NCI-H2171 treated with DMSO at 0.1 percent for 48 hours (cell line): ENCODE measurements around the gene CHN1.

Source experiments
- DNase-seq: peaks from one replicate; lab custom pipeline; 2025; lab: John Stamatoyannopoulos, UW

Gene CHN1

DNA sequence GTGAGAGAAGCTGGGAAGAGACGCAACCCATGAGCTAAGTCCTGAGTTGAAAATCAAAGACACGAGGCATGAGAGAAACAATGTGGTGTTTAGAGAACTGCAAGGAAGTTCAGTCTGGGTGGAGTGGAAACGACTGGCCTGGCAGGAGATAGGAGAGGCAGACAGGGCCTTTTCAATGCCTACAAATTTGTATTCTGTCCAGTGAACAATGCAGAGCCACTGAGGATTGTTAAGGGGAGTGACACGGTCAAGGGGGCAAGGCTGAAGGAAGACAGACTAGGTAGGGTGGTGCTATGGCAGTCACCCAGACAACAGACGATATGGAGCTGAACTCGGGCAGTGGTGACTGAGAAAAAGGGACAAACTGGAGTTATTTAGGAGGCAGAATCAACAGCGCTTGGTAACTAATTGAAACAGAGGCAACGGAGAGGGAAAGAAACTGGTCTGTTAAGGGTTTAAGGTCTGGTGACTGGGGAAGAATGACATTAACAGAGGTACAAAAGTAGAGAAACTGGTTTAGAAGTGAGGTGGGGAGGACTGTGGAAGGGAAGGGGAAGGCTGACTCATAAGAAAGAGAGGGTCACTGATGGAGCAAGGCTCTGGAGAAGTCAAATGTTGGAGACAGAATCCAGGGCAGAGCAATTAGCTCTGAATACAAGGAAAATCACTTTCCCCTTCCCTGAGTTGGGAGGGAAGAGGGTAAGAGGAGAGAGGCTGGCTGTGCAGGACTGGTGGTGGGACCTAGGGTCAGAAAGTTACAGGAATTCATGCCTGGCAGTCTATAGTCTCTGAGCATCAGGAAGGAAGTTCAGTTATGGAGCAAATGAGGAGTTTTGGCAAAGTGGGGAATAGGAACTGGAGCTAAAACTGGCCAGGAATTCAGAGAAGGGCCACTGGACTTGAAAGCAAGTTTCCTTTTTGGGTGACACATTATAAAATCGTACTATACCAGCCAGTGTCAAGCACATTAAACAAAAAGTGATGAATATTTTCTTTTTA, 177.5 kb downstream of the CHN1 start:
- DNase-seq = no peak

DNA sequence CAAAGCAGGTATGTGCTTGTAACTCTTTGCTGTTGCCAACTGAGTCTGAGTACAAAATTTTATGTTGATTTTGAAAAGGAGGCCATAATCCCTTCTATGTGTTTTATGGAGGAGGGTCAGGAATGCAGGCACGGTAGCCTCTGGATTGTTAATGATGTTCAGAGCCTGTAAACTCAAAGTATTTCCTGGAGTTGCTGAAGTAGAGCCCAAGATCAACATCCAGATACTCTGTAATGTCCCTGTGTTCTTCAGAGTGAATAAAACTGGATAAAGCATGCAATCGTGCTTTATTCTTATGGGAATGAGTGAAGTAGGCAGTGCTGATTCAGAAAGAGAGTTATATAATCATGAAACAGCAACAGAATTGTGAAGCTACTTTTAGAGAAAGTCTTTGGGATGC, 179.1 kb downstream of the CHN1 start:
- no peak for DNase-seq

DNA sequence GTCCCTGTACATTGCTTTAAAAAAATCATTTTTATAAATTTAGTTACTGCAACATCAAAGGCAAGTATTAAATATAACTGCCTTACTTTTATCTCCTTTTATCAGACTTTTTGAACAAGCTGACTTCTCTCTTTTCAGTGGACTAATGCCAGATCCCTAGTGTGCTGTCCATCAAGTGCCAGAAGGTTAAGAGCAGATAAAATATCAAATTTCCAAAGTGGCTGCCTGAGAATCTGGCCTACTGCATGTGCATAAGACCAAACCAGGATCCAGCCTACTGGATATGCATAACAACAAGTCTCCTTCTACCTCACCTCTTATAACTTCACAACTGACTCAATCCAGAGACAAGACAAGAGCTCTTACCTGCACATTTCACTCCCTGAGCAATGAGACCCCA, 181.1 kb downstream of the CHN1 start:
- DNase-seq = peak; percentile 30

DNA sequence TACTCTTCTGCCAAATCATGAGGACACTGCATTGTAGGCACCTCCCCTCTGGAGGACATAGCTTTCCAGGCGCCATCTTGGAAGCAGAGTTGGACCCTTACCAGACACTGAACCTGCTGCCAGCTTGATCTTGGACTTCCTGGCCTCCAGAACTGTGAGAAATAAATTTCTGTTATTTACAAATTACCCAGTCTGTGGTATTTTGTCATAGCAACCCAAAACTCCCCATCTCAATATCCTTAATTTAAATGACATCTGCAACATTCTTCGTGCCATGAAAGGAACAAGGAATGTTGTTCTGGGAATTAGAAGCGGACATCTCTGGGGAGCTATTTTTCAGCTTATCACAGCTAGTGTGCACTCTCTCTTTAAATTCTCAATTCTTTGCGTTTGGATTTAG, 183.6 kb downstream of the CHN1 start:
- no peak for DNase-seq

DNA sequence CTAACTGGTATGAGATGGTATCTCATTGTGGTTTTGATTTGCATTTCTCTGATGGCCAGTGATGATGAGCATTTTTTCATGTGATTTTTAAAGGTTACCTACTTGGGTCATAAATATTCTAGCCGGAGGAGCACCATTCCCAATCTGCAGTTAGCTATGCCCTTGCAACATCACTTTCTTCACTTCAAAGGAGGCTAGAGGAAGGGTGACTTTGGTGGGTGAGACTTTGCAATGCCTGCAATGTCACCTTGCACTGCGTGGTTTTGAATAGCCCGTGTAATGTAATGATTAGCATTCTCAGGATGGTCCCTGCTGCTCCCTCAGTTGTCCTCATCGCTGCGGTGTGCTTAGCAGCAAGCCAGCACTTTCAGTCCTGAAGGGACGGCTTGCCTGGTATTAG, 184.8 kb downstream of the CHN1 start:
- no peak for DNase-seq

DNA sequence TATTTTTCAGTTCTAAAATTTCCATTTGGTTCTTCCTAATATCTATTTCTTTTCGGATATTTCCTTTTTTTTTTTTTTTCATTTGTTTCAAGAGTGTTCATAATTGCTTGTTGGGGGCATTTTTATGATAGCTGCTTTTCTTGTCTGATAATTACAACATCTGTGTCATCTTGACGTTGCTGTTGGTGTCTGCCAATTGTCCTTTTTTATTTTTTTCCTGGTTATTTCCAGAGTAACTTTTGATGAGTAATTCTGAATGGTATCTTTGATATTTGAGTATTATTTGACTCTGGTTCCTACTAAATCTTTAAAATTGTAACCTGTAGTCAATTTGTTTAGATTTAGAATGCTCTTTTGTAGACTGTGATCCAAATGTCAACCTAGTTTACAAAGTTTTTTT, 189.7 kb downstream of the CHN1 start:
- DNase-seq = no peak

DNA sequence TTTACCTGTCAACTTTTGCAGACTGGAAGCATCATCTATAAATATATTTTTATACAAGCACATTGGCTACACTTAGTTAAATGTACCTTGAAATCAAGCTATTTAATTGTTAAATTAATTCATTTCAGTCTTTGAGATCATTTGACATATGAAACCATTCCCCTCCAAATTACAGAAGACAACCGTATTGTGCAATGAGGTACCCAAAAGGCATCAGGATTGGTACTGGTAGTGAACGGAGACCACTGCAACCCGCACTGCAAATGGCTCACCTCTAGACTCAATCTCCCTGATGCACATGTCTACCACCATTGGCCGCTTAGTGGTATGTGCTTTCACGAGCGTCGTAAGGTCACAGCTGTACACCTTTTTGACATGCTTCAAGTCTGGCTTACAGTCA, 193.1 kb downstream of the CHN1 start:
- no peak for DNase-seq

DNA sequence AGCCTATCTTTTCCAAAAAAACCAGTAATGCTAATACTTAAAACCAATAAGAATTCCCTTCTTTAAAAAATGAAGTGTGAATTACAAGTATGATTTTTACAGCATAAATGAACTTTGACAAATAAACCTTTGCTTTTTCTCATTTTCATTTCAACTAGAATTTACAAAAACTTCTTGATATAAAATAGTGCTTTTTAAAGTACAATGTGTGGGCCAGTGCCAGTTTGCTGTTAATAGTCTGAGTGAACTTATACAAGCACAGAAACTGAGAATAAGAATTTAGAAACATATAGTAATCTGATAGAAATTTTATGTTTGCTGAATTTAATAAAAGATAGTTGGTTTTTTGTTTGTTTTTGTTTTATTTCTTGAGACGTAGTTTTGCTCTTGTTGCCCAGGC, 197.2 kb downstream of the CHN1 start:
- DNase-seq = no peak

DNA sequence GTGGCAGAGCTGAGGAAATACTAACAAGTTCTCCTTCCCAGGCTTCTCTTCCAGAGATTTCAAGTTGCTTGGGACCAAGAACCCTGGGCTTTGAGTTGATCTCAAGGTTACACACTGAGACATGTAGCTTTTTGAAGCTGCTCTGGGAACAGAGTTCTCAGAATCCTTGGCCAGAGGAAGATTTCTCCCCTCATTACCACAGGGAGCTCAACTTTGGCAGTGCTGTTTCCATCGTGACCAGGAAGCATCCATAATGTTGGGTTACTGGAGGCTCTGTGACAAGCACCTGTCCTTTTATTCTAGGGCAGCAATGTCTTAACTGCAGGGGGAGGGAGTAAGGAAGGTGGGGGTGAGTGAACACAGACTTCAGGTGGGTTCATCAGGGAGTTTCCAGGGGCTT, 199.4 kb downstream of the CHN1 start:
- no peak for DNase-seq

DNA sequence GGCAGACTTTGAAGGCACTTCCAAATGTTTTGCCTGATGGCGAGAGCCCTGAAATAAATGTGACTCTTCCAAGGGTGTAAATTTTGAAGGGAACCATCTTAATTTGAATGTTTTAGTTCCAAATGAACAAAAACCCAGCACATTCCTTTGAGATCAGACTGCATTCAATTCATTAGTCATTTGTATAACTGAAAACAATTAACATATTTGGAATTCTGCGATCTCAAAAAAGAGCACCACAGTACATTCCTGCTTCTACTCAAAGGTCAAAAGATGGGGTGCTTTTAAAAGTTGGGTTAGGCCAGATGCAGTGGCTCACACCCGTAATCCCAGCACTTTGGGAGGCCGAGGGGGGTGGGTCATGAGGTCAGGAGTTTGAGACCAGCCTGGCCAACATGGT, 202.7 kb downstream of the CHN1 start:
- no peak for DNase-seq

DNA sequence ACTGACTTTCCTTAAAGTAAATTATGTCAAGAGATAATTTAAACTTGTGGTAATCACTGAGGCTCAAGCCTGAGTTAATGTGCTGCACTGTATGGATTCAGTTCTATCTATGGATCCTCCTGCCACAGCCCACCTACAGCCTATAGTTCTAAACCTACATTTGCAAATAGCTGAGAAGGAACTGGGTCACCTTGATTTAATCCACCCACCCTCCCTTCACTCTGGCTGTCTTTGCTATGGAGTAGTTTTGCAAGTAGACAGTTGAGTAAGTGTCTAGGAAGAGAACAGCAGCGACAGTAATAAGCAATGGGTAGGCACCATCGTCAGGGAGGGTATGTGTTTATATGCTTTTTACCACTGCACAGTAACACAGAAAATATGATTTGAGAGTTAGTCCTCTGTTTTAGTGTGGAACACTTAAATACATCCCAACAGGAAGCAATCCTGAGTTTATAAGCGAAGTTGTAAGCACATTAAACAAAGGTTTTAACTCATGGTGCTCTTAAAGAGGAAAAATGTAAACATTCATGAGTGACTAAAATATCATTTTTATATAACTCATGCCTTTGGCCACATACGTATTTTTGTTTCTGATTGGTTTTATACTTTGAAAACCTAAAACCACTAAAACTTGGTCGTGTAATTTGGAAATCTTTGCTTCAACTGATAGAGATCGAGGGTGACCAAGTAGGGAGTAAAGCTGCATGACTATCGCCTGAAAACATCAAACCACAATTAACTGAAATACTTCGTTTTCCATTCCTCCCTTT, 204.6 kb downstream of the CHN1 start:
- DNase-seq = no peak

DNA sequence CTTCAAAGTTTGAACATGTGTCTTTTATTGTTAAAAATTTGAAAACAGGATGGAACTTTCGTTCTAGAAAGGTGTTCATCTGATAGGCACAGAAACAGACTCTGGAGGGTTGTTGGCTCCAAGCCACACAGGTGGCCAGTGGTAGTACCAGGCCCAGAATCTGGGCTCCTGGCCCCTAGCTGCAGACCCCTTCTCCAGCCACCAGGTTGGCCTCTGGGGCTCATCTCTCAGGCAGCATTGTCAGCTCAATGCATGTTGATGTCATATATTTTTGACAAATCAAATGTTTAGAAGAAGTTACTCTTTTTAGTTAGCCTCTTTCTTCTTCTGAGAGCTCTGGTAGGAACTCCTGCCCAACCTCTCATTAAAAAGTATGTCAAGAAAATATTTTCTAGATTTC, 206.4 kb downstream of the CHN1 start:
- DNase-seq = no peak

DNA sequence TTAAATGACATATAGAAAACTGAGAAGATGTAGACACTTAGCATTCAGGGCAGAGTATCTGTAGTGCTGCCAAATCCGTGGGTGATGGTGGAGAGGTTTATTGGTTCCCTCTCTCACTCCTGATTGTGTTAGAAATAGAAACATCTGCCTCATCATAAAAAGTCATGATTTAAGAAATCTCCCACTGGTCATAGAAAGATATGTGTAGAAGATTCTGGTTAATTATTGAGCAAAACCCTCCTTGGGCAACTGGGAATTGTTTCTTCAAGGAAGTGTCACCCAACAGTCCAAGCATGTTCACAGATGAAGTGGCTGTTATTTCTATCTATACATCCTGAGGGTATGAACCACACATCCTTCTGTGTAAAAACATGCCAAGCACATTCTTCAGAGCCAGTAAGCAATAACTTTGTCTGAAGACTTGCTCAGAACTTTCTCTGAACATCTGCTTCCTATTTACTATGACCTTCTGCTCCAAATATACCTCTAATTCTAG, 207.4 kb downstream of the CHN1 start:
- no peak for DNase-seq

DNA sequence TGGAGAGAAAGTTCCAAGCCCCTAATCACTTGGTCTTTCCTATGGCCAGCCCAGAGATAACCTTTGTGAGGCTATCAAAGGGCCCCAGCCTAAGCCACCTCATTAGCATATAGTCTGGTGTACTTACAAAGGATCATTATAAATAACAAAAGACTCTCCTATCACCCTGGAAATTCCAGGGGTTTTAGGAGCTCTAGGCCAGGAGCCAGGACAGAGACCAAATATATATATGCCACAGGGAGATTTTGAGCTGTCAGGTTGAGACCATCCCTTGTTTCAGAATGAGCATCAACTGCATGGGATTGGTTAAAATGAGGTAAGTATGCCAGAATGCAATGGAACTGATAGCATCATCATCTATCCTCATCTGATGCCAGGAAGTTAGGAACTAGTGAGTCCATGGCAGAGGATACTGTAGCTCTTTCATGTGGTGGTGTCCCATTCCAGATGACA, 208.8 kb downstream of the CHN1 start:
- DNase-seq = no peak

DNA sequence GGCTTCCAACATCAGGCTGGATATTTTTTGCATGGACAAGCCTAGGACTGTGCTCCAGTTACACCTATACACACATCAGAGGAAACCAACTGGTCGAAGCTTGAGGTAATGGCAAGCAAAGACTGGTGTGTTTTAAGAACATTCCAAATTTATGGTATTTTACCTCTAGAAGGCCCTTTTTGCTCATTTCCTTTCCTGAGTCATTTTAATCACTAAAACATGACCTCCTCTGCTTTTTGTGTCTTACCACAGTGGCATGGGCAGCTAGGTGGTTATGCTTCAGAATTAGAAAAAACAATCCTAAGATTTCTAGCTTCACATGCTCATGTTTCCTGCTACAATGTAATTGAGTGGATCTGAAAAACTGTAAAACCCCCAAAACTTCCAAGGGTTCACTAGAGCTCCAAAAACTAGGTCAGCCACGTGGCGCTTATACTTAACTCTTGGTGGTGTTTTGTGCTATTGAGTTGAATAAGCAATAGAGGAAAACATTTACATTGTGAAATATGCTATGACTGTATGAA, 210.3 kb downstream of the CHN1 start:
- DNase-seq = no peak

DNA sequence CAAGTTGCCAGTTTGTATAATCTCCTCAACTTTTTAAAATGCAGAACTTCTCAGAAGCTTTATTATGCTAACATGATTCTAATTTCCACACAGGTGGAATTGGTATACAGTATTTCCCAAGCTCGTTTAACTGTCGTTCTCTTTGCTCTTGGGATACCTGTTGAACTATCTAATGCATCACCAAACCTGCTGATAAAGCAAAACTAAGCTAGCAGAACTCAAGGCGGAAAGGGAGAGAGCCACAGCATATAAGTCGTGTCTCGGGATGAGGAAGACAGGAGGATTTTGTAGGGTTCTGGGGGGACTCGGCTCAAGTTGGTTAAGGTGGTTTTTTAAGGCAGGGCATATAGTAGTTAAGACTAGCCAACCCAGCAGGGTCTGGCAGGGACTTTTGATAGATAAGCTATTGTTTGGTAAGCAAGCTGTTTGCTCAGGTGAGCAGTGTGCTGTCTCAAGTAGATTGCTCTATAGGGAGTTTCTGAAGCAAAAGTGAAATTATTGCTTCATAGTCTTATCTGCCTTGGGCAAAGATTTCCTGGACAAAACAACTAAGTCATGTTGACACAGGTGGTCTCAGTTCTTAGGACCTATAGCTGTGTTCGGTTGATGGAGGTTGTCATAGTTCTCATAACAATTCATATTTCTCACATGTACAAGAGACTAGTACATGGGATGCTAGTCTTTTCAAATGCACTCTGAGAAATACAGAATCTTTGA, 212.7 kb downstream of the CHN1 start:
- no peak for DNase-seq

DNA sequence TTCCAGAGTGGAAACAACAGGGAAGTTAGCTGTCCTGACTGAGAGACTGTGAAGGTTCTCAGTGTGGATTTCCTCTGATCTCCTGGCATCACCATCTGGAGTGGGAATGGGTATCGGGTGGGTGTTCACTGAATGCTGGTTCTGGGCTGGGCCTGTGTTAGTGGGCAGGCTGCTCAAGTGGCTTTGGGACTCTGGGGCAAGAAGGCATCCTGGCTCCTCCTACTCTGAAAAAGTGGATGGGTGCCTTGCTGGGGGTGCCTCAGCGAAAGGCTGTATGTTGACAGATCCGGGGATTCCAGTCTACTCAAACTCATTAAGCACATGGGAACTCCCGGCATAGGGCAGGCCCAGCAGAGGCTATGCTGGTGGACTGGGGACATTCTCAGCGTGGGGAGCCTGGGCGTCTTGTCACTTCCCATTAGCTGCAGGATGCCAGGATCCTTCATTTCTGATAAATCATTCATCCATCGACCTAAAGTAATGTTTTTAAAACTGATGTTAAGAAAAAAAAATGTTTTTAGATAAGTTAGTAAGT, 213.4 kb downstream of the CHN1 start:
- no peak for DNase-seq

DNA sequence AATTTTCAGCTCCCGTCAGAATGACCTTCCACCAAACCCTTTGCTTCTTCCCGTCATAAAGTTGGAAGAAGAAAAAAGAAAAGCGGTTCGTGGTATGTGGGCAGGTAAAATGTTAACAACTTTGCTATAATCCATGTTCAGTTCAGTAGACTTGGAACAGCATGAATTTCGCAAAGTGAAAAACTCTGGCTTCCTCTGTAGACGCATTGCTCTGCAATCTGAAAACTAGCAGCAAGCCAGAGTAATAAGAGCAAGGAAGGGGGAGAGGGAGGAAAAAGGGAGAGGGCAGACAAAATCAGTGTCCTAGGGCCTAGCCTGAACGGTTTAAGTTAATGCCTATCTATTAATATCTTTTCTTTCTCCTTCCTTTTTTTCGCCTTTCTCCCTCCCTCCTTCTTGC, 214.2 kb downstream of the CHN1 start:
- no peak for DNase-seq

DNA sequence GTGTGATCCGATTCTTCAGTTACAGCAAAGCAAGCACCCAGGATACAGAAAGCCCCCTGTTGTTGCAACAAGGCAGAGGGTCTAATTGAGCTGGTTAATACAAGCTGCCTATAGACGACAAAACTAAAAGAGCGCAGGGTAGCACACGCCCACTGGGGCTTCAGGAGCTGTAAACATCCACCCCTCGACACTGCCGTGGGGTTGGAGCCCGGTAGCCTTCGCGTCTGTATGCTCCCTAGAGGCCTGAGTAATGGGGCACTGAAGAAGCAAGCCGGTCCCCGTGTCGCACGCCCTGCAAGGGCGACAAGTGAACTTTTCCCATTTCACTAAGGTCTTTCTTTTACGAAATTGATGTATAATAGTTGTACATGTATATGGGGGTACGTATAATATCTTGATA, 216.2 kb downstream of the CHN1 start:
- DNase-seq = no peak

DNA sequence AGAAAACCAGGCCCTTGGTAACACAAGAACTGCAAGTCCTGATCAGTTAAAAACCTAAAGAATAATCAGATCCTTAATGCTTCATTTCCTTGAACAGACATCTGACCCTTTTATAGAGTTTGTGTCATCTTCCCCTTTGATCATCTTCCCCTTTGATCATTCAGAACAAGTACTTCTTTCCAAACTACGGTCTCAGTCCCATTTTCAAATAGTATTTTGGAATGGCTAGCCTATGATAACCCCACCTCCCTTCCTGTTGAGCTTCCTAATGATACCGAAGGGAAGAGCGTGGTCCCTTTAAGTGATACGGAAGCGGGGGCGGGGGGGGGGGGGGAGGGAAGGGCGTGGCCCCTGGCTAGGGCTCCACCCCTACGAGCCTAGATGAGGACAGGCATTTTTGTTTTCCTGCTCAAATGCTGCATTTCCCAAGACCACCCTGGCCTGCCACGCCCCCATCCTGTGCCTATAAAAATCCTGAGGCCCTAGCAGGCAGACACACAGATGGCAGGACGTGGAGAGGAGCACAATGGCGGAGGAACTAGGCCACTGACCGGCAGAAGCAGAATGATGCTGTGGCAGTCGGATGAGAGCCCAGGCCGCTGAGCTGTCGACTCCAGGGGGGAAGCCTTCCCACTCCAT, 216.8 kb downstream of the CHN1 start:
- DNase-seq = no peak

DNA sequence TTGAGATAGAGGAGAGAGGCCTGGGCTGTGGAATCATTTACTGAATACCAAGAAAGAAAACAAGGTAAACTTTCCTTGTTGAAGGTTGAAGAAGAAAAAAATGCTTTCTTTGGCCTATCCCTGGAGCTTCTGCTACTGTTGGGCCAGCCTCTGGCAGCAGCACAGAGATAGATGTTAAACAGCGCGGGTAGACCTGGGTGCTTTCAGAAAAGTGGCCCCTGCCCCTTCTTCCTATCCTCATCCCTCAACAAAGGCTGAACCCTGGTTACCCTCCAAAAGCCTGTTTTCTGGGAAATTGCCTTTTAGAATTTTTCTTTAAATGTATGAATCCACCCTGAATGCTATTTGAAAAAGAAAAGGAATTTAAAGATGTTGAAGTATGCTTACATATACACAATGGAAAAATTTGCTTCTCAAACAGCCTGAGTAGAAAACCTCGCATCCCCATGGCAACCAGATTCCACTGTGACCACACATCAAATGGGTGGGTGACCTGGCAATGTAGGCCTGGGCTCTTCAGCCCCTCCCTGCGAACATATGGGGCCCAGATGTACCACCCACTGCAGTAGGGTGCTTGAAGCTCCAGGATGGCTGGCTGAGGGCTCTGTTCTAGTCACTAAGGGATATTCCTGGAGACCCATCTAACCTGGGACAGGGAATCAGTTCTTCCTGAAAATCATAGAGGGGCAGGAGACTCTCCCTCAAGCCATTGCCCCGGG, 217.5 kb downstream of the CHN1 start:
- no peak for DNase-seq
